Stimulated activated CD8-positive, alpha-beta memory T cell treated with anti-CD3 and anti-CD28 coated beads, Interleukin-4, amount 100 ng/mL, for 4 hours (primary cell): ENCODE results near the gene PRKG2.
"Not testable (repeated sequence)": the region's sequence is repeated elsewhere in the genome, so short reads cannot be mapped to it uniquely, and the experiment has no call there.

ENCODE experiments used
- DNase-seq, 2 donors: peaks; one replicate each; pipeline ENCODE4 v3.0.0-alpha.2; 2020; ENCODE audit warnings: low read depth in 2 of 2, low spot score in 1 of 2

The PRKG2 gene

DNA sequence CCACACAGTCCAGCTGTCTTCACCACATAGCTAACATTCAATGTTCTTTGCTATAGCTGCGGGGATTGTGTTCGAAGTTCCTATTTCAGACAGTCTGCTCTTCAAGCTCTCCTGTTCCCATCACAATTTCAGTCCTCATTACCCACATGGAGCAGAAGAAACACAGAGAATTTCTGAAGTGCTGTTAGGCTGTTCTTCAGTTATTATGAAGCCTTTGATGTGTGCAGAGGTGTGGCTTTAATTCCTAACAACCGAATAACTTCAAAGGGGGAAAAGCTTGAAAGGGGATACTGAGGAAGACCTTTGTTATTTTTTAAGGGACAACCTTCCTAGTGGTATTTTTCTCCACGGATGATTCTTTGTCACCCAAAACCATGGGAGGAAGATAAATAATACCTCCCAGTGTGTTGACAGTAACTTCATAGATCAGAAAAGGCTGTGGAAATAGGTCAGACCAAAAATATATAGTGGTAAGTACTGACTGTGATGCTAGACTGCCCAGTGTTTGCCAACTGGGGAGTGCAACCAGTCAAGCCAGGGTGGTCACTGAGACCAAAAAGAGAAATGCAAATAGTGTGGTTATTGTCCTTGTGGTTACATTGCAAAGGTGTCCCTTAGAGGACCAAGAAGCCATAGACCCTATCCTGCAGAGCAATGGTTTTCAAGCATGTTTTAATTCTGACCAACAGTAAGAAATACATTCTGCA lies 52.1 kb downstream of the PRKG2 start:
- no peak for DNase-seq

GRCh38 chr4:81153714-81154323 lies 61.2 kb downstream of the PRKG2 start:
- not testable (repeated sequence) for DNase-seq

GRCh38 chr4:81152839-81153713 lies 61.9 kb downstream of the PRKG2 start:
- DNase-seq, result no peak

DNA sequence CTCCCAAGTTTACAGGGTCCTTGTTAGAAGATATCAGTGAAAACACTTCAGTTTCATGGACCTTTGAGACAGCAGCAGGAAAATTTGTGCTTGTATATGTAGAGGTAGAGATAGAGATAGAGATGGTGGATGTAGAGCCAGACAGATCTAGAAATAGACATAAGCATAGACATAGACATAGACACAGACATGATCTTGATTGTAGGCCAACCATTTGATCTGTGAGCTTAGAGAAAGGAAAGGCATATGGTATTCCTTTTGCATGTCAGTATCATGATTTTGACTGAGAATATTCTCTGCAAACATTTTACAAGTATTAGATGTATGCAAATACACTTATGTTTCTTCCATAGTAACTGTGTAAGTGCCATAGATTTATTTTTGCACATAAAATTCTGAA lies 65.0 kb downstream of the PRKG2 start:
- no peak for DNase-seq

- no peak for DNase-seq
These were observed 66.4 kb downstream of the PRKG2 start for GRCh38 chr4:81148576-81148975.

- DNase-seq, result no peak
These were observed 68.6 kb downstream of the PRKG2 start for GRCh38 chr4:81146466-81146865.

DNA sequence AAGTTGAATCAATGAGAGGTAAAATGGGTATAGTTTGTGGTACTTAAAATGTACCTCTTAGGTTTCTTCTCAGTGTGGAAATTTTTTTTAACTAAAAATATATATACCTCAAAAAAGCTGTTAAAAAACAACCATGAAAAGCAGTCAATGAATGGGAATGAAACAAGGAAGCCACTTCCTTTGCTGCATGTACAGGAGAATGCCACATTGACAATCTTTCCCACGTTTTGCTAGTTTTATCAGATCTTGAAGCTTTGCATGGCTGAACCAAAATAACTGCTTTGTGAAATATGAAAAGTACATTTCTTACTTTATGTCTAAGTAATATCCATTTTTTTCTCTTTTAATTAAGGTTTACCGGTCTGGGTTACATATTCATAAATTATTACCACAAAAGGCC lies 71.8 kb downstream of the PRKG2 start:
- no peak for DNase-seq

DNA sequence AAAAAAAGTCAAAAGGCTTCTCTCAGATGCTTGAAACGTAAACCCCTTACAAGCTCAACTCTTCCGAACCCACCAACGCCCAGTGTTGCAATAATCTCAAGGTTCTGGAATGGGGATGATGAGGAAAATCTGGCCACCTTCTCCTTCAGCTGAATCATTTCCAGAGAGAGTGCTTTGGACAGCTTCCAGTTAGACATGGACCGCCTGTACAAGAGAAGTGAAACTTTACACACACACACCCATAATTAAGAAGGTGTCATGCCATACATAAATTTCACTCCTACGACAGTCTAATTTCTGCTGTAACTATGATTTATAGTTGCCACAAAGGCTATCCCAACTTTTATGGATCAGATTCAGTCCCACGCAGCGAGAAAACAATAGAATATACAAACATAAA lies 72.3 kb downstream of the PRKG2 start:
- DNase-seq, result no peak

DNA sequence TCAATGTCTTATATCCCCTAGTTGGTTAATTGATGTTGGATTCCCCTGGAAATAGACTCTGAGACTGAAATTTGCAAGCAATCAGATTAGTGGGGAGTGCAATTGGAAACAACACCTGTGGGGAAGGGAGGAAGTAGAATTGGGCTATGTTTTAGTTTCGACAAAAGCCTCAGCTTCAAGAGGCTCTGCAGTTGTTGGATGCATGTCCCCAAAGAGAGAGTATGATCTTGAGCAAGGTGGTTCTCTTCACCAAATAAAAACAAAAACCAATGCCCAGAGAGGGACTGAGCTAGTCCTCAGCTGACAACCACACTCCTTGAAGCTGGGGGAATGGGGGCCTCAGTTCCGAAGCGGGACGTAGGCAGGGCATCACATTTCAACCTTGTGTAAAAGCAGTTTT lies 77.1 kb downstream of the PRKG2 start:
- no peak for DNase-seq

- DNase-seq, result no peak
These were observed 77.6 kb downstream of the PRKG2 start for GRCh38 chr4:81137446-81137845.

GRCh38 chr4:81136161-81136905 lies 78.7 kb downstream of the PRKG2 start:
- no peak for DNase-seq

DNA sequence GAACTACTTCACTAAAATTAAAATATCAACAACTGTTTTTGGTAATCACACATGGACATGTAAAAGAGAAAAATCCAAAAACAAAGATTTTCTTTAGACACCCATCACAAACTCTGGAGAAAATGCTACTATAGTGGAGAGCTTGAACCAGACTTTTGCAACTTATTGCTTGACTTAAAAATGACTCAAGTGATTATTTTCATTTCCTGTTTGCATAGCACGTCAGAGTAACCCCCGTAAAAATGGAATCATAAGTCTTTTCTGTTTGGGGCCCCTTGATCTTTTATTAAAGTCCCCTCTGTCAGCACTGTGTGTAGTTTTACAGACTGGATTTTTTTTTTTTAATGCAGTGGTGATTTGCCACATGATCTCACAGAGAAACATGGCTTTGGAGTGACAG lies 79.5 kb downstream of the PRKG2 start:
- DNase-seq, result no peak

DNA sequence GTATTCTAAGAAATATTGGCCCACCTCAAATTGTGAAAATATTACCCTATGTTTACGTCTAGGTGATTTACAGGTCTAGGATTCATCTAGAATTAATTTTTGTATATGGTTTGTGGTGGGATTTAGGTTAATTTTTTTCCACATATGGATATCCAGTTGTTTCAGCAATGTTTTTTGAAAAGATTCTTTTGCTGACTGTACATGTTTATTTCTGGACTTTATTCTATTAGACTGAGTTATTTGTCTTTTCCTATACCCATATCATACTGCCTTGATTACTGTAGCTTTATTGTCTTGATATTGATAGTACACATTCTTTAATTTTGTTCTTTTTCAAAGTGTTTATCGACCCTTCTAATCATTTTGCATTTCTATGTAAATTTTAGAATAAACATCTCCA lies 83.5 kb downstream of the PRKG2 start:
- DNase-seq, result no peak

DNA sequence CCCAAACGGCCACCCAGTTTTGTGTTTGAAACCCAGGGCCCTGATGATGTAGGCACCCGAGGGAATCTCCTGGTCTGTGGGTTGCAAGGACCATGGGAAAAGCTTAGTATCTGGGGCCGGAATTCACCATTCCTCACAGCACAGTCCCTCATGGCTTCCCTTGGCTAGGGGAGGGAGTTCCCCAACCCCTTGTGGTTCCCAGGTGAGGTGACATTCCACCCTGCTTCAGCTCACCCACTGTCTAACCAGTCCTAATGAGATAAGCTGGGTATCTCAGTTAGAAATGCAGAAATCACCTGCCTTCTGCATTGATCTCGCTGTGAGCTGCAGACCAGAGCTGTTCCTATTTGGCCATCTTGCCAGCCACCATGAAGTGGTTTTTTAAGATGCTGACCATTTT lies 84.0 kb downstream of the PRKG2 start:
- no peak for DNase-seq

GRCh38 chr4:81130569-81130968 lies 84.5 kb downstream of the PRKG2 start:
- DNase-seq, result no peak

GRCh38 chr4:81120055-81120454 lies 95.0 kb downstream of the PRKG2 start:
- no peak for DNase-seq

- no peak for DNase-seq
These were observed 96.9 kb downstream of the PRKG2 start for GRCh38 chr4:81118086-81118485.

- DNase-seq, result no peak
These were observed 98.5 kb downstream of the PRKG2 start for GRCh38 chr4:81116566-81116965.

DNA sequence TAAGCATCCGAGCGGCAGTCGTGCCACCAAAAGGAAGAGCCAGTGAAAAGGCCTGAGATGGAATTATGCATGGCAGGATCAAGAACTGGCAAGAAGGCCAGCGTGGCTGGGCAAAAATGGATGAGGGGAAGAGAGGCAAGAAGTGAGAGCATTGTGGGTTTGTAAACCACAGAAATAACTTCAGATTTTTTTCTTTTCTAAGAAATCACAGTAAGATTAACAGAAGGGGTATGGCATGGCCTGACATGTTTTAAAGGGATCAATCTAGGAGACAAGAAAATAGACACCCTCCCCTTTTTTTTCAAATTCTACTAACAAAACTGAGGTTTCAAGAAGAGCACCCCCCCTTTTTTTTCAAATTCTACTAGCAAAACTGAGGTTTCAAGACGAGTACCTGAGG lies 102.0 kb downstream of the PRKG2 start:
- DNase-seq, result no peak

DNA sequence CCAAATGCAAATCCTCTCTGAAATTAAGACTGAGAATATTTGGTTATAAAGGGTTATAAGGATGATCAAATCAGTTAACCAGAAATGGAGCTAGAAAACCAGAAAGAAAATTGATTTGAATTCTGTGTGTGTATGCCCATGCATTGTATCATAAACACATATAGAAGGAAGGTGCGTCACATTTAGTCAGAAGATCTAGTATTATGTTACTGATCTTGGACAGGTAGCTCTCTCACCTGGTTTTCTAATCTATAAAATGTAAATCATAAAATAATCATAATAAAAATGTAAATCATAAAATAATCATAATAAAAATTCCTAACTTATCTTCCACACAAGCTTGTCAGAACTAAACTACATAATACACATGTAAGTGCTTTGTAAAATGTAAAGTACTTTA lies 105.7 kb downstream of the PRKG2 start:
- DNase-seq, result no peak

DNA sequence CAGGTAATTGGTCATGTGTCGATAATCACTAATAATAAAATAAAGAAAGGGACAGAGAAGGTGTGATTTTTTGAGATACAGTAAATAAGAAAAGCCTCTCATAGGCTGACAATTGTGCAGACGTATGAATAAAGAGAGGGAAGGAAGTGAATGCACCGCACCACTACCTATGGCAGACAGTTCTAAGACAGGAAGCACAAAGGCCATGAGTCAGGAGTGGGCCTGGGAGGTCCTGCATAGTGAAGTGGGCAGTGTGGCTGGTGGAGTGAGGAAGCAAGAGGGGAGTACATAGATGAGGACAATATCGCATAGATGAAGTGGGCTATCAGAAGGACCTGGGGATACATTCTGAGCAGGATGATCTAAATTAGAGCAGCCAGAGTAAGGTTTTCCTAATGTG lies 108.9 kb downstream of the PRKG2 start:
- DNase-seq, result no peak

DNA sequence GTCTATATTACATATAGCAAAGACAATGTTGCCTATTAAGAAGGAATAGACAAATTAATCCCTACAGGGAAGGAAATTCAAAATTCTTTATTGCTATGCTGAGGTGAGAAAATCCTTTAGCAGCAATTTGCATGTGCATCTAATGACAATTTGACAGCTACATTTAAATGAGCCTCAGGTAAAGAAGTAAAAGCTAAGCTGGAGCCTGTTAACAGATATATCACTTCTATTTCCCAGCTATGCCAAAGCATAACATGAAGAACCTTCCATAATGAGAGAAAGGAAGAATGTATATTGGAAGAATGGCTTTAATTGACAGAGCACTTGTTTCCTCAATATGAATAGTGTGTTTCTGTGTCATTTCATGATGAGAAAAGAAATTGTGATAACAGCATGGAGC lies 112.9 kb downstream of the PRKG2 start:
- no peak for DNase-seq
